GM12878 (cell line): ENCODE results near the gene UBB. TPM values are rescaled to one million over a fixed set of nuclear protein-coding genes. Genes with fewer than 3 reads are reported as not detected.

Experiments used
- ATAC-seq: fragments of 200-7000 bp; cut with Tn5 transposase; 3 replicates; pipeline ENCODE4 v1.9.1; 2020; ENCODE audit warnings: mild to moderate bottlenecking, moderate library complexity
- BruUV-seq: library from RNA; stranded (reverse); fragments of 400-500 nt; replicated peaks from 2 replicates; lab custom pipeline; 2021; lab: Mats Ljungman, UMichigan
- CTCF ChIA-PET: fragments of 300-600 bp; sonication (Branson Sonifier 250); formaldehyde crosslinking; extraction: SDS; loops from one replicate; lab custom pipeline; 2021; ENCODE audit warnings: inconsistent platforms; lab: Yijun Ruan, JAX
- POLR2A ChIA-PET: fragments of 350-600 bp; formaldehyde crosslinking; extraction: SDS; loops from one replicate; lab custom pipeline; 2021; ENCODE audit warnings: inconsistent platforms; lab: Charles Lee
- RAD21 ChIA-PET: fragments of 300-600 bp; sonication (Branson Sonifier 250); formaldehyde crosslinking; loops from one replicate; lab custom pipeline; 2023; ENCODE audit warnings: antibody characterized with exemption; ENCODE audit not compliant: unreplicated experiment; lab: Charles Lee
- SMC1A ChIA-PET: fragments of 300-600 bp; sonication (Branson Sonifier 250); formaldehyde crosslinking; loops from one replicate; lab custom pipeline; 2023; ENCODE audit not compliant: unreplicated experiment, uncharacterized antibody; lab: Charles Lee
- DNase-seq: peaks from one replicate; pipeline ENCODE4 v3.0.0-alpha.2; 2011; ENCODE audit warnings: low read depth, low spot score
- FAIRE-seq: peaks from 3 replicates; lab custom pipeline; 2011; peaks lifted over from hg19 to GRCh38; lab: Jason Lieb, UNC
- H2AFZ ChIP-seq: 2 replicates; pipeline ENCODE4 v1.6.0; 2011; ENCODE audit warnings: low read depth, low read length, control low read depth; ENCODE audit not compliant: control insufficient read depth
- H3K27ac ChIP-seq: 2 replicates; pipeline ENCODE4 v1.5.1; 2011; ENCODE audit warnings: control low read depth; ENCODE audit not compliant: control insufficient read depth, insufficient read depth
- H3K27me3 ChIP-seq, 2 experiments: replicated peaks in 1 of 2; 2 replicates each; pipeline versions ENCODE4 v1.6.0 to v1.6.1; 2011; ENCODE audit warnings: low read length in 1 of 2; ENCODE audit not compliant: control insufficient read depth in 2 of 2, insufficient read depth in 2 of 2
- H3K36me3 ChIP-seq, 2 experiments: 2 replicates each; pipeline ENCODE4 v1.5.1; 2011; ENCODE audit warnings: low read length in 1 of 2; ENCODE audit not compliant: control insufficient read depth in 2 of 2, insufficient read depth in 2 of 2
- H3K4me1 ChIP-seq: 2 replicates; pipeline ENCODE4 v1.6.1; 2011; ENCODE audit warnings: mild to moderate bottlenecking, low read length, moderate library complexity, mixed read lengths; ENCODE audit not compliant: control insufficient read depth, insufficient read depth
- H3K4me2 ChIP-seq: 2 replicates; pipeline ENCODE4 v1.6.0; 2011; ENCODE audit warnings: control low read depth; ENCODE audit not compliant: control insufficient read depth, insufficient read depth
- H3K4me3 ChIP-seq: fragments of 200-600 bp; sonication (generic); 2 replicates; pipeline ENCODE4 v1.5.1; 2016
- H3K79me2 ChIP-seq: 2 replicates; pipeline ENCODE4 v1.6.0; 2011; ENCODE audit warnings: low read length; ENCODE audit not compliant: control insufficient read depth, insufficient read depth
- H3K9ac ChIP-seq: 2 replicates; pipeline ENCODE4 v1.8.0; 2011; ENCODE audit warnings: low read length, control low read depth, mixed read lengths; ENCODE audit not compliant: control insufficient read depth, insufficient read depth
- H3K9me3 ChIP-seq: replicated peaks from 3 replicates; pipeline ENCODE4 v1.5.1; 2011; ENCODE audit warnings: mild to moderate bottlenecking, low read length; ENCODE audit not compliant: control insufficient read depth, insufficient read depth
- H4K20me1 ChIP-seq: 2 replicates; pipeline ENCODE4 v1.6.0; 2011; ENCODE audit not compliant: control insufficient read depth, insufficient read depth
- EZH2 ChIP-seq: IDR thresholded peaks from 2 replicates; pipeline ENCODE4 v1.6.1; 2012; ENCODE audit warnings: low read depth, mild to moderate bottlenecking, control low read depth, inconsistent platforms, low read length, borderline replicate concordance; ENCODE audit not compliant: control insufficient read depth
- HDGF ChIP-seq: fragments of 450-650 bp; IDR thresholded peaks from 2 replicates; pipeline ENCODE4 v1.6.1; 2016; ENCODE audit warnings: antibody characterized with exemption
- IRF4 ChIP-seq: IDR thresholded peaks from 2 replicates; pipeline ENCODE4 v1.6.1; 2011; ENCODE audit warnings: low read depth, low read length
- NFIC ChIP-seq: IDR thresholded peaks from 2 replicates; pipeline ENCODE4 v1.6.1; 2012; ENCODE audit warnings: low read depth, mild to moderate bottlenecking, inconsistent platforms, low read length, moderate library complexity
- NR2F1 ChIP-seq: fragments of 450-650 bp; conservative IDR thresholded peaks from 2 replicates; pipeline ENCODE4 v1.6.1; 2017; ENCODE audit warnings: mild to moderate bottlenecking
- RBBP5 ChIP-seq: fragments of 200-600 bp; sonication (generic); conservative IDR thresholded peaks from 2 replicates; pipeline ENCODE4 v1.6.1; 2016
- SIN3A ChIP-seq: IDR thresholded peaks from 2 replicates; pipeline ENCODE4 v1.6.1; 2012; ENCODE audit warnings: low read depth, low read length, improper control_type of control experiment
- SMAD5 ChIP-seq: IDR thresholded peaks from 2 replicates; pipeline ENCODE4 v1.6.1; 2016; ENCODE audit warnings: antibody characterized with exemption, low read depth
- SP1 ChIP-seq: IDR thresholded peaks from one replicate; pipeline ENCODE4 v1.6.1; 2011; ENCODE audit warnings: low read depth, low read length
- ZNF217 ChIP-seq: fragments of 450-650 bp; IDR thresholded peaks from 2 replicates; pipeline ENCODE4 v1.6.1; 2017; ENCODE audit warnings: antibody characterized with exemption, mild to moderate bottlenecking
- ZNF687 ChIP-seq: fragments of 450-650 bp; IDR thresholded peaks from 2 replicates; pipeline ENCODE4 v1.6.1; 2017; ENCODE audit warnings: mild to moderate bottlenecking, moderate library complexity
- WGBS: methylation state at CpG from one replicate; pipeline ENCODE4 v1.1.6; 2016; ENCODE audit warnings: low lambda C conversion rate; ENCODE audit not compliant: insufficient replicate concordance, insufficient coverage; ENCODE audit errors: missing lambda C conversion rate; 5-methylcytosine and 5-hydroxymethylcytosine counted together
- in situ Hi-C: fragments of 300-500 bp; cut with MboI; formaldehyde crosslinking; loops from 9 replicates; pipeline ENCODE4 v1.14.3; 2018; ENCODE audit warnings: mixed read lengths
- intact Hi-C: fragments of 100-400 bp; cut with micrococcal nuclease; formaldehyde crosslinking; loops from one replicate; pipeline ENCODE4 v1.14.2; 2022; ENCODE audit not compliant: unreplicated experiment
- polyA plus RNA-seq, 11 experiments: library from polyadenylated mRNA; depleted of rRNA in 4 of 11; unstranded in 6 of 11; stranded (reverse) in 5 of 11; fragments of >200 nt; fragmentation: Nextera tagmentation in 4 of 11; fragmentation: Illumina TruSeq in 1 of 11; extraction: Ambion mirVana in 4 of 11; extraction: Trizol in 1 of 11; gene quantifications; 1 replicate in 1 of 11; 2 replicates in 10 of 11; pipeline versions ENCODE4 v1.2.1 to v1.2.3, GENCODE V29; 2011 to 2016; ENCODE audit warnings: inconsistent platforms in 2 of 11, missing spikeins in 2 of 11, low read depth in 1 of 11
- total RNA-seq, 4 experiments: library from RNA; depleted of rRNA in 3 of 4; stranded (reverse); fragments of >200 nt in 3 of 4; fragmentation: Illumina TruSeq in 1 of 4; extraction: Trizol in 1 of 4; gene quantifications; 2 replicates each; pipeline versions ENCODE4 v1.2.1 to v1.2.3, GENCODE V29; 2013 to 2021

UBB gene
- total and polyA plus RNA-seq, 10 of the 15 experiments (the other 5 are each of a cell fraction or from before 2014, with no cell fraction given), result 1,133 to 4,246 (median 2,099) TPM

- H3K9me3 ChIP-seq, result no peaks in the 10 kb centered on the region
- H3K36me3 ChIP-seq, result peaks cover 26 to 36% of the 10 kb centered on the region in 2 experiments
- POLR2A ChIA-PET, result interaction anchor here (1.3 to 1.8 kb wide), 2 partner anchors 10 to 12 kb away, joined by 4 to 6 read pairs; no protein-coding TSS in a partner anchor
- in situ Hi-C loops, result no loop called here
- no peak for ATAC-seq
- RAD21 ChIA-PET, result interaction anchor here (0.9 to 1.7 kb wide), 3 partner anchors 8 to 14 kb away, joined by 4 to 5 read pairs (median 4); no protein-coding TSS in a partner anchor
- CTCF ChIA-PET, result interaction anchor here (1.1 to 4.7 kb wide), 8 partner anchors 10 to 95 kb away, joined by 3 to 54 read pairs (median 8); partner anchors contain the start of gene TRPV2
- no TSS peak for BruUV-seq
- no peak overlapping the region for H2AFZ ChIP-seq
- H3K79me2 ChIP-seq, result peaks cover 2% of the 10 kb centered on the region; the same call in 1 of the 2 replicates
- no peak for TF ChIP-seq ZNF217
- TF ChIP-seq IRF4, result no peak
- no peak for TF ChIP-seq EZH2
- TF ChIP-seq ZNF687, result no peak
- TF ChIP-seq NR2F1, result no peak
- TF ChIP-seq HDGF, result no peak
- TF ChIP-seq SP1, result no peak
- TF ChIP-seq RBBP5, result no peak
- TF ChIP-seq SMAD5, result no peak
- no peak for TF ChIP-seq NFIC
- TF ChIP-seq SIN3A, result no peak
- no peak overlapping the region for H3K4me2 ChIP-seq
- no peak for FAIRE-seq
- no peaks in the 10 kb centered on the region for H3K27me3 ChIP-seq
- no peak for DNase-seq
- WGBS, result 100% methylated on average over 3 of the region's 3 CpGs
- no peaks in the 10 kb centered on the region for H4K20me1 ChIP-seq
- H3K4me3 ChIP-seq, result no peak overlapping the region
- intact Hi-C loops, result no loop called here
- no peak overlapping the region for H3K9ac ChIP-seq
- H3K27ac ChIP-seq, result no peak overlapping the region
- SMC1A ChIA-PET, result interaction anchor here (1.1 to 2.5 kb wide), 8 partner anchors 9 to 63 kb away, joined by 3 to 11 read pairs (median 4); partner anchors contain the start of gene TRPV2
- no peaks in the 10 kb centered on the region for H3K4me1 ChIP-seq
These were observed 46.1 kb downstream of the UBB start for GRCh38 chr17:16427020-16427419.
